Measurements from ENCODE around the gene P2RY6.
A peak's percentile ranks its signal among the peaks of the same experiment; 100 is the strongest.

DNA sequence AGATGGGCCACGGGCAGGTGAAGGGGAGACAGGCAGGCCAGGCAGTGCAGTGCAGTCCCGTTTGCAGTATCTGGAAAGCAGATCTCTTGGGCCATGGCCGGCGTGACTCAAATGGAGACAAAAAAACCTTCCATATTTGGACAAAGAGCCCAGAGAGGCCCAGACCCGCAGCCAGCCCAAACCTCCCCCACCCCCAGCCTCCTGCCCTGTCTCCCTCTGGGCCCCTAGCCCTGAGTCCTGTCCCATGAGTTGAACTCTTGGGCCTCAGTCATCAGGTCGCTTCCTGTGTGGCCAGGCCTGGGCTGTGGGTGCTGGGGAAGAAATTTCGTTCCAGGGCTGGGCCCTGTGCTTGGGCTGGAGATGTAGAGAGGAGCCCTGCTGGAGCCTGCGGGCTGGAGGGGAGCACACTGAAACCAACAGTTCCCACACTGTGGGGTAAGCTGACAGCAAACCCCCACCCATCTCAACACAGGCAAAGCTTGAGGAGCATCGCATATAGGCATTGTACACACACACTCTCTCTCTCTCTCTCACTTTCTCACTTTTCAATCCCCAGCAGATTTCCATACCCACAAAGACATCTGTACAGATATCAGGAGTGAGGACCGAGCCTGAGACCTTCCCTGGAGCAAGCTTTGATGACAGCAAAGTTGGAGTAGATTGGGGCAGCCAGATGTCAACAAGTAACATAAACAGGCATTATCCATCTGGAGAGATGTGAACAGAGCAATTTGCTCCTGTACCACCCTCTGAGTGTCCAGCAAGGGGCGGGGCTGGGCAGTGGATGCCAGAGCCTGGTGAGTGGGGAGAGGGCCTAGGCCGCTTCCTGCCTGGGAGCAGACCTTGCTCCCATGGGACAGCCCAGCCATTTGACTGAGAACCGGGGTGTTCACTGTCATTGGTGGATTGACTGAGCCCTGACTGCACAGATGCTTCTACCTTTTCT is 53.2 kb downstream of the P2RY6 start:
- TF ChIP-seq POLR2A (IDR thresholded peaks at IDR 0.05; ENCODE audit: low read depth, low read length) (peak; percentile 77; the same call in 1 of the 2 replicates), PAX5 (IDR thresholded peaks at IDR 0.05; ENCODE audit: insufficient read depth, low read length, severe bottlenecking) (no peak), POLR2AphosphoS5 (IDR thresholded peaks at IDR 0.05; ENCODE audit: low read depth, low read length) (no peak), POU2F2 (IDR thresholded peaks at IDR 0.05; ENCODE audit: low read depth, low read length) (peak; percentile 20; the same call in 1 of the 2 replicates)
